ENCODE data around the gene ZNF423.

The ZNF423 gene

GRCh38 chr16:49580751-49581303 lies 275.1 kb downstream of the ZNF423 start:
- Histone ChIP-seq H3K27me3 (ENCODE audit: control insufficient read depth, insufficient read depth, low read length) (no peaks in the 10 kb centered on the region), H2AFZ (no peak overlapping the region), H3K9me3 (ENCODE audit: control insufficient read depth, low read length) (no peaks in the 10 kb centered on the region), H3K4me3 (ENCODE audit: low read depth, low read length) (no peak overlapping the region), H3K4me1 (no peaks in the 10 kb centered on the region), H3K27ac (no peak overlapping the region), H3K79me2 (no peaks in the 10 kb centered on the region), H3K4me2 (ENCODE audit: low read length) (no peak overlapping the region), H3K9ac (no peak overlapping the region), H3K36me3 (ENCODE audit: control insufficient read depth, insufficient read depth, low read length) (no peaks in the 10 kb centered on the region)
- TF ChIP-seq CTCF (IDR thresholded peaks at IDR 0.05), result no peak

GRCh38 chr16:49578435-49579024 lies 277.4 kb downstream of the ZNF423 start:
- Histone ChIP-seq H3K36me3 (ENCODE audit: control insufficient read depth, insufficient read depth, low read length) (no peaks in the 10 kb centered on the region), H3K4me2 (ENCODE audit: low read length) (no peak overlapping the region), H3K9ac (no peak overlapping the region), H3K27ac (no peak overlapping the region), H2AFZ (no peak overlapping the region), H3K4me1 (no peaks in the 10 kb centered on the region), H3K79me2 (no peaks in the 10 kb centered on the region), H3K4me3 (ENCODE audit: low read depth, low read length) (no peak overlapping the region), H3K27me3 (ENCODE audit: control insufficient read depth, insufficient read depth, low read length) (no peaks in the 10 kb centered on the region), H3K9me3 (ENCODE audit: control insufficient read depth, low read length) (no peaks in the 10 kb centered on the region)
- no peak for TF ChIP-seq CTCF (IDR thresholded peaks at IDR 0.05)

- no peaks in the 10 kb centered on the region for H3K4me1 ChIP-seq
- no peak overlapping the region for H3K4me2 ChIP-seq (ENCODE audit: low read length)
- H3K4me3 ChIP-seq (ENCODE audit: low read depth, low read length), result no peak overlapping the region
- no peak for TF ChIP-seq CTCF (IDR thresholded peaks at IDR 0.05)
- H3K36me3 ChIP-seq (ENCODE audit: control insufficient read depth, insufficient read depth, low read length), result no peaks in the 10 kb centered on the region
- no peaks in the 10 kb centered on the region for H3K9me3 ChIP-seq (ENCODE audit: control insufficient read depth, low read length)
- H3K79me2 ChIP-seq, result no peaks in the 10 kb centered on the region
- H3K27me3 ChIP-seq (ENCODE audit: control insufficient read depth, insufficient read depth, low read length), result no peaks in the 10 kb centered on the region
- H2AFZ ChIP-seq, result no peak overlapping the region
- no peak overlapping the region for H3K9ac ChIP-seq
- H3K27ac ChIP-seq, result no peak overlapping the region
Measured at GRCh38 chr16:49578018-49578417, 277.9 kb downstream of the ZNF423 start.

GRCh38 chr16:49576941-49577340 lies 279.0 kb downstream of the ZNF423 start:
- H2AFZ ChIP-seq, result no peak overlapping the region
- no peak overlapping the region for H3K4me2 ChIP-seq (ENCODE audit: low read length)
- no peaks in the 10 kb centered on the region for H3K79me2 ChIP-seq
- H3K4me1 ChIP-seq, result no peaks in the 10 kb centered on the region
- no peak for TF ChIP-seq CTCF (IDR thresholded peaks at IDR 0.05)
- no peaks in the 10 kb centered on the region for H3K36me3 ChIP-seq (ENCODE audit: control insufficient read depth, insufficient read depth, low read length)
- H3K9ac ChIP-seq, result no peak overlapping the region
- no peaks in the 10 kb centered on the region for H3K9me3 ChIP-seq (ENCODE audit: control insufficient read depth, low read length)
- H3K27me3 ChIP-seq (ENCODE audit: control insufficient read depth, insufficient read depth, low read length), result no peaks in the 10 kb centered on the region
- no peak overlapping the region for H3K4me3 ChIP-seq (ENCODE audit: low read depth, low read length)
- H3K27ac ChIP-seq, result no peak overlapping the region

- Histone ChIP-seq H3K27me3 (ENCODE audit: control insufficient read depth, insufficient read depth, low read length) (no peaks in the 10 kb centered on the region), H3K79me2 (no peaks in the 10 kb centered on the region), H3K4me3 (ENCODE audit: low read depth, low read length) (no peak overlapping the region), H3K4me1 (no peaks in the 10 kb centered on the region), H3K4me2 (ENCODE audit: low read length) (no peak overlapping the region), H3K9ac (no peak overlapping the region), H3K27ac (no peak overlapping the region), H2AFZ (no peak overlapping the region), H3K36me3 (ENCODE audit: control insufficient read depth, insufficient read depth, low read length) (no peaks in the 10 kb centered on the region), H3K9me3 (ENCODE audit: control insufficient read depth, low read length) (no peaks in the 10 kb centered on the region)
- no peak for TF ChIP-seq CTCF (IDR thresholded peaks at IDR 0.05)
Measured at GRCh38 chr16:49576173-49576494, 279.8 kb downstream of the ZNF423 start.
